SK-N-SH treated with all-trans-retinoic acid at 6 μM for 48 hours (cell line): ENCODE data around the gene PKDREJ.

Source experiments
- ATAC-seq: fragments of 200-7000 bp; cut with Tn5 transposase; 3 replicates; pipeline ENCODE4 v1.9.1; 2020; ENCODE audit warnings: mild to moderate bottlenecking, moderate library complexity
- ARNTL ChIP-seq: fragments of 450-650 bp; formaldehyde crosslinking; IDR thresholded peaks from 2 replicates; pipeline ENCODE4 v1.5.0; 2020; ENCODE audit warnings: low read depth, mild to moderate bottlenecking, moderate library complexity, borderline replicate concordance
- BACH2 ChIP-seq: fragments of 250-450 bp; sonication (Bioruptor Pico); IDR thresholded peaks from 2 replicates; pipeline ENCODE4 v1.9.0; 2021; ENCODE audit warnings: mild to moderate bottlenecking, borderline replicate concordance
- CREB5 ChIP-seq: fragments of 250-450 bp; sonication (Bioruptor Pico); IDR thresholded peaks from 2 replicates; pipeline ENCODE4 v1.5.1; 2020; ENCODE audit warnings: low read depth, mild to moderate bottlenecking, moderate library complexity
- CSDC2 ChIP-seq: fragments of 250-450 bp; sonication (Bioruptor Pico); IDR thresholded peaks from 2 replicates; pipeline ENCODE4 v1.5.0; 2020; ENCODE audit warnings: mild to moderate bottlenecking, moderate library complexity
- CSRNP3 ChIP-seq: fragments of 250-450 bp; sonication (Bioruptor Pico); IDR thresholded peaks from 2 replicates; pipeline ENCODE4 v1.5.1; 2021; ENCODE audit warnings: mild to moderate bottlenecking, moderate library complexity
- ESRRG ChIP-seq: fragments of 250-450 bp; sonication (Bioruptor Pico); IDR thresholded peaks from 2 replicates; pipeline ENCODE4 v1.6.1; 2021; ENCODE audit warnings: mild to moderate bottlenecking
- GLIS3 ChIP-seq: fragments of 250-450 bp; sonication (Bioruptor Pico); IDR thresholded peaks from 2 replicates; pipeline ENCODE4 v1.5.0; 2020; ENCODE audit warnings: mild to moderate bottlenecking, moderate library complexity
- ISL1 ChIP-seq: fragments of 250-450 bp; sonication (Bioruptor Pico); IDR thresholded peaks from 2 replicates; pipeline ENCODE4 v2.1.2; 2022; ENCODE audit warnings: mild to moderate bottlenecking, moderate library complexity
- OSR1 ChIP-seq: fragments of 250-450 bp; sonication (Bioruptor Pico); IDR thresholded peaks from 2 replicates; pipeline ENCODE4 v1.8.0; 2022; ENCODE audit warnings: moderate library complexity, mild to moderate bottlenecking, inconsistent platforms
- PATZ1 ChIP-seq: fragments of 250-450 bp; sonication (Bioruptor Pico); IDR thresholded peaks from 2 replicates; pipeline ENCODE4 v1.8.0; 2020; ENCODE audit warnings: mild to moderate bottlenecking, moderate library complexity, borderline replicate concordance
- PPARA ChIP-seq: fragments of 250-450 bp; sonication (Bioruptor Pico); IDR thresholded peaks from 2 replicates; pipeline ENCODE4 v1.5.0; 2020; ENCODE audit warnings: mild to moderate bottlenecking, borderline replicate concordance
- TCF4 ChIP-seq: fragments of 250-450 bp; sonication (Bioruptor Pico); IDR thresholded peaks from 2 replicates; pipeline ENCODE4 v1.8.0; 2021; ENCODE audit warnings: mild to moderate bottlenecking, moderate library complexity, borderline replicate concordance
- TOX ChIP-seq: fragments of 250-450 bp; sonication (Bioruptor Pico); IDR thresholded peaks from 2 replicates; pipeline ENCODE4 v1.8.0; 2021; ENCODE audit warnings: mild to moderate bottlenecking, moderate library complexity, borderline replicate concordance
- TSHZ2 ChIP-seq: fragments of 250-450 bp; sonication (Bioruptor Pico); IDR thresholded peaks from 2 replicates; pipeline ENCODE4 v1.5.0; 2020; ENCODE audit warnings: mild to moderate bottlenecking, moderate library complexity
- ZC3H10 ChIP-seq: fragments of 250-450 bp; sonication (Bioruptor Pico); IDR thresholded peaks from 2 replicates; pipeline ENCODE4 v1.5.1; 2021; ENCODE audit warnings: mild to moderate bottlenecking, moderate library complexity
- ZFP3 ChIP-seq: fragments of 250-450 bp; sonication (Bioruptor Pico); IDR thresholded peaks from 2 replicates; pipeline ENCODE4 v1.5.0; 2020; ENCODE audit warnings: mild to moderate bottlenecking, moderate library complexity
- ZFP30 ChIP-seq: fragments of 450-650 bp; formaldehyde crosslinking; IDR thresholded peaks from 2 replicates; pipeline ENCODE4 v1.5.0; 2022; ENCODE audit warnings: mild to moderate bottlenecking, moderate library complexity
- ZNF565 ChIP-seq: fragments of 450-650 bp; formaldehyde crosslinking; conservative IDR thresholded peaks from 2 replicates; pipeline ENCODE4 v1.5.0; 2020; ENCODE audit warnings: low read depth, mild to moderate bottlenecking, moderate library complexity
- ZNF70 ChIP-seq: fragments of 450-650 bp; formaldehyde crosslinking; IDR thresholded peaks from 2 replicates; pipeline ENCODE4 v1.5.0; 2020; ENCODE audit warnings: mild to moderate bottlenecking, moderate library complexity
- ZNF8 ChIP-seq: fragments of 450-650 bp; formaldehyde crosslinking; IDR thresholded peaks from 2 replicates; pipeline ENCODE4 v1.5.0; 2020; ENCODE audit warnings: mild to moderate bottlenecking, moderate library complexity
- TF ChIP-seq, protein P1 (sequence below): fragments of 250-450 bp; sonication (Bioruptor Pico); IDR thresholded peaks from 2 replicates; pipeline ENCODE4 v1.8.0; 2021; ENCODE audit warnings: low read depth, mild to moderate bottlenecking, moderate library complexity, borderline replicate concordance

Gene PKDREJ

GRCh38 chr22:46275455-46276122, 12.4 kb upstream of the PKDREJ start (continued):
- no peak for TF ChIP-seq CREB5 (CRISPR knock-in tag)

DNA sequence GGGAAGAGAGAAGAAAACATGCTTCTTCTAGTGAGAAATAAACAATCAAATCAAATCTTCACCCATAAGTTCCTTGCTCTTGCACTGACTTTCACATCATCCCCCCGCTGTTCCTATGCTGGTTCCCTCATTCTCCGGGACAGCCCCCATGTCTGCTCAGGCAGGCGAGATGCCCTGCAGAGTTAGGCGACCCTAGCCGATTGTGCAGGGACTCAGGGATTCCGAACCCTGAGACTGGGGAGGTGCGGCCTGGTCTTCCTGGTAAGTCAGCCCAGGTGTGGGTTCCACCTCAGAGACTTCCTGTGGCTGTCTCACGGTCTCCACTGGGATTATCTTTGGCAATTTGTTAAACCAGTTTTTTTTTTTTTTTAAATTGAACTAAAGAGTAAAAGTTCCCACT, 11.2 kb upstream of the PKDREJ start:
- TF ChIP-seq PATZ1 (CRISPR knock-in tag) (no peak), ARNTL (CRISPR knock-in tag) (no peak), ZNF70 (CRISPR knock-in tag) (no peak), ISL1 (CRISPR knock-in tag) (no peak), TSHZ2 (CRISPR knock-in tag) (no peak), CREB5 (CRISPR knock-in tag) (no peak), PPARA (CRISPR knock-in tag) (no peak), TCF4 (CRISPR knock-in tag) (no peak), ZNF565 (CRISPR knock-in tag) (no peak), CSDC2 (no peak), GLIS3 (CRISPR knock-in tag) (no peak), CSRNP3 (CRISPR knock-in tag) (no peak), ZFP30 (CRISPR knock-in tag) (no peak), OSR1 (CRISPR knock-in tag) (no peak), ZC3H10 (CRISPR knock-in tag) (no peak), ESRRG (CRISPR knock-in tag) (no peak), ZFP3 (no peak)
- TF ChIP-seq, protein P1, sequence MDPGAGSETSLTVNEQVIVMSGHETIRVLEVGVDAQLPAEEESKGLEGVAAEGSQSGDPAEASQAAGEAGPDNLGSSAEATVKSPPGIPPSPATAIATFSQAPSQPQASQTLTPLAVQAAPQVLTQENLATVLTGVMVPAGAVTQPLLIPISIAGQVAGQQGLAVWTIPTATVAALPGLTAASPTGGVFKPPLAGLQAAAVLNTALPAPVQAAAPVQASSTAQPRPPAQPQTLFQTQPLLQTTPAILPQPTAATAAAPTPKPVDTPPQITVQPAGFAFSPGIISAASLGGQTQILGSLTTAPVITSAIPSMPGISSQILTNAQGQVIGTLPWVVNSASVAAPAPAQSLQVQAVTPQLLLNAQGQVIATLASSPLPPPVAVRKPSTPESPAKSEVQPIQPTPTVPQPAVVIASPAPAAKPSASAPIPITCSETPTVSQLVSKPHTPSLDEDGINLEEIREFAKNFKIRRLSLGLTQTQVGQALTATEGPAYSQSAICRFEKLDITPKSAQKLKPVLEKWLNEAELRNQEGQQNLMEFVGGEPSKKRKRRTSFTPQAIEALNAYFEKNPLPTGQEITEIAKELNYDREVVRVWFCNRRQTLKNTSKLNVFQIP (CRISPR knock-in tag) = no peak
- no peak for ATAC-seq

DNA sequence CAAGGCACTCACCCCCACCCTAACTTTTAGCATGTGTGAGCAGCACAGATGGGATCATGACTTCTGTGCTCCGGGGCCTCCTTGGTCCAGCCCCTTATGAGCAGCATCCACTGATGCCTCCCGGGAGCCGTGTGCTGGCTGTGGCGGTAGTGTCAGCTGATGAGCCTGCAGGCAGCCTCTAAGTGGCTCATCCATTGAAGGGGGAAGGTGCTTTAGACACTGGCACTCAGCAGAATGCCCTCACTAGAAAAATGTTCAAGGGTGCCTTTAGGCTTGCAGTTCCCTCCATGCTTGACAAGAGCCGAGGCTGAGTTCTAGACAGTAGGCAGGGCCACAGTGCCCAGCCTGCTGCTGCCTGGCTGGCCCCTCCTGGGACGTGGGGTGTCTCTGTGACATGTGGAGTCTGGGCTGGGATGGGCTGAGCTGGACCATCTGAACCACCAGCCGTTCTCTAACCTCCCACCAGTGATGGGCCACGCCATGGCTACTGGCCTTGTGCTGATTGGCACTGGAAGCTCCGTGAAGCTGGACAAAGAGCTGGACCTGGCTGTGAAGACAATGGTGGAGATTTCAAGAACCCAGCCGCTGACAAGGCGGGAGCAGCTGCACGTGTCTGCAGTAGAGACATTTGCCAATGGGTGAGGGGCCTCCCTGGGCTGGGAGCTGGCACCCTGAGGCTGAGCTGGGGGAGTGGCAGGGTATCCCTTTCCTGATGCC, 10.4 kb upstream of the PKDREJ start:
- no peak for ATAC-seq
- no peak for TF ChIP-seq ARNTL (CRISPR knock-in tag)
- no peak for TF ChIP-seq PPARA (CRISPR knock-in tag)
- no peak for TF ChIP-seq TSHZ2 (CRISPR knock-in tag)
- no peak for TF ChIP-seq ZNF8 (CRISPR knock-in tag)
- TF ChIP-seq ISL1 (CRISPR knock-in tag) = no peak
- no peak for TF ChIP-seq ESRRG (CRISPR knock-in tag)
- TF ChIP-seq BACH2 = no peak
- no peak for TF ChIP-seq TOX (CRISPR knock-in tag)
- no peak for TF ChIP-seq CSDC2
- no peak for TF ChIP-seq ZFP3
